Measurements from ENCODE around the gene SPTBN2.

The SPTBN2 gene

DNA sequence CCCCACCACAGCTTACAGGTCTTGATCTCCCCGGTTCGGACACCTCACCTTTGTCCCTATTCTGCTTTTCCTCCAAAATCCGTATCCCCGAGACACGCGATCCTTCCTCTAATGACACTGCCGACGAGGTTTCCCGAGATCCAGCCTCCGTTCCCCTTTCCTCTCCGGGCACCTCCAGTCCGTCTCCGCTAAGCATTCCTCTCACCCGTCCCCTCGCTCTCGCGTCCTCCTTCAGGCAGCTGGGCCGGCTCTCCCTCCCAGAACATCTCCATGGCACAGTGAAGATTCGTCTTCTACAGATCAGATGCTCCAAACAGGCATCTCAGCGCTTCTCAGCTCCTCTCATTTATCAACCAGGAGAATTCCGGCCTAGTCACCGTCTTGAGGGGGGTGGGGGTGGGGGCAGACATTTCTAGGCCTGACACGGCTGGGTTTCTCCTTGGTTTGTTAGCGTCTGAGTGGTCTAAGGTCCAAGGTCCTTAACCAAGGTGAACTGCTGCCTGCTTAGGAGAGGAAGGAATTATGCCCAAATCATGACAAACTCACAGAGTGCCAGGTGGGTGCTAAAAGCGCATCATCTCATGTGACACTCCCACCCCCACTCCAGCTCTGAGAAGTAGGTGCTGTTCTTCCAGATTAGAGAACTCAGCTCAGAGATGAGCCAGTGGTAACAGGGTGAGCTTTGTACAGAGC lies at the start of gene SPTBN2:
Gene SPTBN2 (minus strand): TSS at position 524 of the 693 bp plus-strand sequence. CDS start 7,976 bp downstream, outside the sequence.
- H3K36me3 Mint-ChIP-seq = no peaks in the 10 kb centered on the region

DNA sequence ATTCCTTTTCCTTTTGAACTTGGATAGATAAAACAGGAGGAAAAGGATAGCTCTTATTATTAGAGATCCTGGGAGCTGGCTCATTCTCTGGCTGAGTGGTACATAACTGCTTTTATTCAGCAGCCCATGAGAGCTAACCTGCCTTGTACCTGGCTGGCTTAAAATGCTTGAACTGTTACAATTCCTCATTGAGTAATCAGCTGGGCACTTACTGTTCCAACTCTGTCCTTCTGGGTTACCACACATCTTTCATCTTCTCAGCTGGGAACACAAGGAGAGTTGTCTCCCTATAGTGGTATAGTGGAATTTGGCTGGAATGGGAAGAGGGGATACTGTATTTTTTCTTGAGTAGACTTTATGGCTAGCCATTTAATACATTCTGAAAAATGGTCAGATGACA lies 39.8 kb upstream of the SPTBN2 start:
- Mint-ChIP-seq H3K9me3 (no peaks in the 10 kb centered on the region), H3K27ac (no peak overlapping the region), H3K4me3 (no peak overlapping the region), H3K4me1 (no peaks in the 10 kb centered on the region), H3K27me3 (no peaks in the 10 kb centered on the region), H3K36me3 (peaks cover 1% of the 10 kb centered on the region)

More for the DNA sequence above, at the start of gene SPTBN2:
- H3K9me3 Mint-ChIP-seq = no peaks in the 10 kb centered on the region
- peaks cover 17% of the 10 kb centered on the region for H3K4me1 Mint-ChIP-seq
- H3K4me3 Mint-ChIP-seq = peak within 1 kb of the TSS; percentile 86
- H3K27me3 Mint-ChIP-seq = peaks cover 31% of the 10 kb centered on the region
- H3K27ac Mint-ChIP-seq = peak within 1 kb of the TSS; percentile 15

GRCh38 chr11:66768088-66768521 lies 39.1 kb upstream of the SPTBN2 start:
- Mint-ChIP-seq H3K27me3 (no peaks in the 10 kb centered on the region), H3K9me3 (no peaks in the 10 kb centered on the region), H3K4me1 (no peaks in the 10 kb centered on the region), H3K27ac (no peak overlapping the region), H3K4me3 (no peak overlapping the region), H3K36me3 (peaks cover 1% of the 10 kb centered on the region)

GRCh38 chr11:66767666-66768065 lies 38.6 kb upstream of the SPTBN2 start:
- Mint-ChIP-seq H3K9me3 (no peaks in the 10 kb centered on the region), H3K27me3 (no peaks in the 10 kb centered on the region), H3K4me1 (no peaks in the 10 kb centered on the region), H3K27ac (no peak overlapping the region), H3K4me3 (no peak overlapping the region), H3K36me3 (peaks cover 1% of the 10 kb centered on the region)

DNA sequence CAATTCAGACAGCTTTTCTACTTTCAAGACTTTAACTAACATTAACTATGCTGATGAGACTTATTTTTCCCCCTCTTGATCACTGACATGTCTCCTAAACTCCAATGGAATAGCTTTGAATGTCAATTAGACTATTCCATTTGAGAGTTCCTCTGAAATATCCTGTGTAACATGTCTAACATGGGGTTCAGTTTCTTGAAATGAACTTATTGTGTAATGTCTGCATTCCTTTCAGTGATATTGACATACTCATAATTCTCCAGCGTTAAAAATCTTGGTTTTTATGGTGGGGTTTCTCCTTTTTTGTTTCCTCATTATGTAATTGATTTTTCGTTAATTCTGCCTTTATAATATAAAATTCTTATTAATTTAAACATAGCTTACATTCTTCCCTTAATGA lies 37.7 kb upstream of the SPTBN2 start:
- Mint-ChIP-seq H3K27me3 (no peaks in the 10 kb centered on the region), H3K9me3 (no peaks in the 10 kb centered on the region), H3K27ac (no peak overlapping the region), H3K36me3 (peaks cover 1% of the 10 kb centered on the region), H3K4me1 (no peaks in the 10 kb centered on the region), H3K4me3 (no peak overlapping the region)

DNA sequence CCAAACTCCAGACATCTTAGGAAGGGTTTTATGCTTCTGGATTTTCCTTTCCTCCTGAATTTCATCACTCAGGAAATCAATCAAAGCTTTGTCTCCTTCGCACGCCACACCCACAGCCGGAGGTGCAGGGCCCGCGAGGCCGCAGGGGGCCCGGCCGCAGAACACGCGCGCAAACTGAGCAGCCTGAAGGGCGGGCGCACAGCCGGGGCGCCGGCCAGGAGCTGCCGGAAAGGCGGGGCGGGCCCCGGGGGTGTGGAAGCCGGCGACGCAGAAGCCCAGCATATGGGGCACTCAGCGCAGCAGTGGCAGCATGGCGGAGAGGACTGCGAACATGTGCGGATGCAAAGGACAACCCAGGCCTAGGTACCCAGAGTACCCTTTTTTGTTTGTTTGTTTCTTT lies 33.1 kb upstream of the SPTBN2 start:
- no peak overlapping the region for H3K27ac Mint-ChIP-seq
- no peaks in the 10 kb centered on the region for H3K4me1 Mint-ChIP-seq
- no peaks in the 10 kb centered on the region for H3K27me3 Mint-ChIP-seq
- H3K36me3 Mint-ChIP-seq = no peaks in the 10 kb centered on the region
- no peak overlapping the region for H3K4me3 Mint-ChIP-seq
- H3K9me3 Mint-ChIP-seq = no peaks in the 10 kb centered on the region

GRCh38 chr11:66752148-66752547 lies 23.1 kb upstream of the SPTBN2 start:
- no peaks in the 10 kb centered on the region for H3K4me1 Mint-ChIP-seq
- no peaks in the 10 kb centered on the region for H3K9me3 Mint-ChIP-seq

GRCh38 chr11:66749091-66749490 lies 20.1 kb upstream of the SPTBN2 start:
- no peaks in the 10 kb centered on the region for H3K36me3 Mint-ChIP-seq
- H3K9me3 Mint-ChIP-seq = no peaks in the 10 kb centered on the region
- H3K27me3 Mint-ChIP-seq = no peaks in the 10 kb centered on the region
- H3K4me1 Mint-ChIP-seq = no peaks in the 10 kb centered on the region
- no peak overlapping the region for H3K27ac Mint-ChIP-seq
- H3K4me3 Mint-ChIP-seq = no peak overlapping the region

More at GRCh38 chr11:66752148-66752547, 23.1 kb upstream of the SPTBN2 start:
- Mint-ChIP-seq H3K4me3 (no peak overlapping the region), H3K27ac (no peak overlapping the region), H3K36me3 (no peaks in the 10 kb centered on the region), H3K27me3 (no peaks in the 10 kb centered on the region)

- no peaks in the 10 kb centered on the region for H3K27me3 Mint-ChIP-seq
- no peaks in the 10 kb centered on the region for H3K36me3 Mint-ChIP-seq
- H3K9me3 Mint-ChIP-seq = no peaks in the 10 kb centered on the region
- H3K4me1 Mint-ChIP-seq = no peaks in the 10 kb centered on the region
- H3K27ac Mint-ChIP-seq = no peak overlapping the region
- H3K4me3 Mint-ChIP-seq = no peak overlapping the region
Measured at GRCh38 chr11:66747480-66747879, 18.5 kb upstream of the SPTBN2 start.

DNA sequence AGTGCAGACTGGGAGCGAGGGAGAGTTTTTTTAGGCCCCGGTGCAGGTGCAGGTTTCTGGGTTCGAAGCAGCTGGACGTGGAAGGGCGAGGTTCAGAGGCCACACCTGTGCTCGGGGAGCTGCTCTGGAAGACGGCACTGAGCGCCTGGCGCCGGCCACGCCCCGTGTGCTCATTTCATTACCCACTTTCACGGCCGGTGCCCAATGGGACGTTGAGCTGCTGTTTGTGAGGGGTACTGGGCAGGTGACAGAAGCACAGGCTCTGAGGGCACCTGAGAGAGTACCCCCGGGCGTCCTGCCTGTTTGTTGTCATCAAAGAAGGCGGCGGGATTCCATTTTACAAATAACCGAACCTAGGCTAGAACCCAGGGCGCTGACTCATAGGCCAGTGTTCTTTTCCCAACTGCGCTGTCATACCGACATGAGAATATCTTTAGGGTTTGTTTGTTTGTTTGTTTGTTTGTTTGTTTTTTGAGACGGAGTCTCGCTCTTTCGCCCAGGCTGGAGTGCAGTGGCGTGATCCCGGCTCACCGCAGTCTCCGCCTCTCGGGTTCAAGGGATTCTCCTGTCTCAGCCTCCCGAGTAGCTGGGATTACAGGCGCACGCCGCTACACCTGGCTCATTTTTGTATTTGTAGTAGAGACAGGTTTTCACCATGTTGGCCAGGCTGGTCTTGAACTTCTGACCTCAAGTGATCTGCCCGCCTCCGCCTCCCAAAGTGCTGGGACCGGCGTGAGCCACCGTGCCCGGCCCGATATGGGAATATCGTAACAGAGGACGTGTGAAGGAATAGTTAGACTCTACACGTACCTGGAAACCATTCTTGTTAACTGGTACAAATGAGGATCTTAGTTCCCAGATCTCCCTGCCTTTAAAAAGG lies 16.6 kb upstream of the SPTBN2 start:
- no peak overlapping the region for H3K27ac Mint-ChIP-seq
- no peaks in the 10 kb centered on the region for H3K36me3 Mint-ChIP-seq
- peak overlapping the region; percentile 94 for H3K4me3 Mint-ChIP-seq
- no peaks in the 10 kb centered on the region for H3K4me1 Mint-ChIP-seq
- H3K9me3 Mint-ChIP-seq = no peaks in the 10 kb centered on the region
- no peaks in the 10 kb centered on the region for H3K27me3 Mint-ChIP-seq

- Mint-ChIP-seq H3K9me3 (no peaks in the 10 kb centered on the region), H3K27ac (peak overlapping the region; percentile 55), H3K4me1 (no peaks in the 10 kb centered on the region), H3K27me3 (no peaks in the 10 kb centered on the region), H3K36me3 (no peaks in the 10 kb centered on the region), H3K4me3 (peak overlapping the region; percentile 94)
Measured at GRCh38 chr11:66744485-66745355, 15.7 kb upstream of the SPTBN2 start.

GRCh38 chr11:66743271-66743968 lies 14.4 kb upstream of the SPTBN2 start:
- Mint-ChIP-seq H3K27ac (peak overlapping the region; percentile 55), H3K4me1 (no peaks in the 10 kb centered on the region), H3K36me3 (no peaks in the 10 kb centered on the region), H3K9me3 (no peaks in the 10 kb centered on the region), H3K4me3 (peak overlapping the region; percentile 94), H3K27me3 (no peaks in the 10 kb centered on the region)

DNA sequence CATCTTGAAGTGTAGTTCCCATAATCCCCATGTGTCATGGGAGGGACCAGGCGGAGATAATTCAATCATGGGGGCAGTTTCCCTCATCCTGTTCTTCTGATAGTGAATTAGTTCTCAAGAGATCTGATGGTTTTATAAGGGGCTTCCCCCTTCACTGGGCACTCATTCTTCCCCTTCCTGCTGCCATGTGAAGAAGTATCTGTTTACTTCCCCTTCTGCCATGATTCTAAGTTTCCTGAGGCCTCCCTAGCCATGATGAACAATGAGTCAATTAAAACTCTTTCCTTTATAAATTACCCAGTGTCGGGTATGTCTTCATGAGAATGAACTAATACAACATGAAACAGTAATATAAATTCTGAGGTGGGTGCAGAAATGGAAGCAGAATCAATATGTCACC lies 12.1 kb upstream of the SPTBN2 start:
- H3K4me3 Mint-ChIP-seq = no peak overlapping the region
- no peak overlapping the region for H3K27ac Mint-ChIP-seq
- H3K9me3 Mint-ChIP-seq = no peaks in the 10 kb centered on the region

DNA sequence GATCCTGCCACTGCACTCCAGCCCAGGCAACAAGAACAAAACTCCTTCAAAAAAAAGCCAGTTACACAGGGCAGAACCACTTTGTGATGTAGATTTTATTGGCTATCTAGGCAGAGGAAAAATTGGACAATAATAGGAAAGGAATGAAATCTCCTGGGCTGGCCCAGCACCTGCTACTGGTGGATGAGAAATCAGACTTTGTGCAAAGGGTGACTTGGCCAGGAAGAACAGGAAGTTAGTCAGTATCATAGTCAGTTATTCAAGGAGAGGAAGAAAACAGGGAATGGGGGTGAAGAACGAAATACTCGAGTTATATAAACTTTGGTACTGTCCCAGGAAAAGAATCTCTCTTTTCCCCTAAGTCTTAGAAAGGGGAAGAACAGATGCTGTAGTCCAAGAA lies 11.0 kb upstream of the SPTBN2 start:
- Mint-ChIP-seq H3K4me1 (no peaks in the 10 kb centered on the region), H3K9me3 (no peaks in the 10 kb centered on the region), H3K4me3 (no peak overlapping the region), H3K27ac (no peak overlapping the region), H3K27me3 (no peaks in the 10 kb centered on the region), H3K36me3 (no peaks in the 10 kb centered on the region)

More for the DNA sequence above, 12.1 kb upstream of the SPTBN2 start:
- H3K4me1 Mint-ChIP-seq = no peaks in the 10 kb centered on the region
- no peaks in the 10 kb centered on the region for H3K36me3 Mint-ChIP-seq
- H3K27me3 Mint-ChIP-seq = no peaks in the 10 kb centered on the region

GRCh38 chr11:66734215-66734614 lies 5.2 kb upstream of the SPTBN2 start:
- H3K9me3 Mint-ChIP-seq = no peaks in the 10 kb centered on the region
- peaks cover 14% of the 10 kb centered on the region for H3K27me3 Mint-ChIP-seq
- no peak overlapping the region for H3K27ac Mint-ChIP-seq
- no peak overlapping the region for H3K4me3 Mint-ChIP-seq
- no peaks in the 10 kb centered on the region for H3K4me1 Mint-ChIP-seq
- H3K36me3 Mint-ChIP-seq = no peaks in the 10 kb centered on the region
